SK-N-SH (cell line): ENCODE data around the gene SLC2A9.

Experiments used
- CHD2 ChIP-seq: fragments of 150-350 bp; IDR thresholded peaks from 2 replicates; pipeline ENCODE4 v1.6.1; 2018; ENCODE audit warnings: low read length; ENCODE audit not compliant: partially characterized antibody
- FOXM1 ChIP-seq: IDR thresholded peaks from 2 replicates; pipeline ENCODE4 v1.4.0; 2012; ENCODE audit warnings: low read depth, mild to moderate bottlenecking
- MAX ChIP-seq: IDR thresholded peaks from 2 replicates; pipeline ENCODE4 v1.4.0; 2012; ENCODE audit warnings: low read depth
- NFIC ChIP-seq: IDR thresholded peaks from 2 replicates; pipeline ENCODE4 v1.4.0; 2012; ENCODE audit warnings: borderline replicate concordance
- POLR2AphosphoS5 ChIP-seq: IDR thresholded peaks from 2 replicates; pipeline ENCODE4 v1.6.1; 2012; ENCODE audit warnings: low read depth, low read length
- RCOR1 ChIP-seq: fragments of 150-350 bp; IDR thresholded peaks from 2 replicates; pipeline ENCODE4 v1.6.1; 2017; ENCODE audit warnings: antibody characterized with exemption, low read length
- RXRA ChIP-seq: IDR thresholded peaks from 2 replicates; pipeline ENCODE4 v1.4.0; 2012; ENCODE audit warnings: low read depth, mild to moderate bottlenecking, borderline replicate concordance
- YY1 ChIP-seq: IDR thresholded peaks from 2 replicates; pipeline ENCODE4 v1.4.0; 2012; ENCODE audit warnings: low read depth, mild to moderate bottlenecking
- TF ChIP-seq, protein P1 (sequence below): fragments of 200-600 bp; sonication (generic); IDR thresholded peaks from 2 replicates; pipeline ENCODE4 v1.6.1; 2017; ENCODE audit warnings: antibody characterized with exemption, mild to moderate bottlenecking, moderate library complexity
- TF ChIP-seq, protein P2 (sequence below): IDR thresholded peaks from 2 replicates; pipeline ENCODE4; 2012

DNA sequence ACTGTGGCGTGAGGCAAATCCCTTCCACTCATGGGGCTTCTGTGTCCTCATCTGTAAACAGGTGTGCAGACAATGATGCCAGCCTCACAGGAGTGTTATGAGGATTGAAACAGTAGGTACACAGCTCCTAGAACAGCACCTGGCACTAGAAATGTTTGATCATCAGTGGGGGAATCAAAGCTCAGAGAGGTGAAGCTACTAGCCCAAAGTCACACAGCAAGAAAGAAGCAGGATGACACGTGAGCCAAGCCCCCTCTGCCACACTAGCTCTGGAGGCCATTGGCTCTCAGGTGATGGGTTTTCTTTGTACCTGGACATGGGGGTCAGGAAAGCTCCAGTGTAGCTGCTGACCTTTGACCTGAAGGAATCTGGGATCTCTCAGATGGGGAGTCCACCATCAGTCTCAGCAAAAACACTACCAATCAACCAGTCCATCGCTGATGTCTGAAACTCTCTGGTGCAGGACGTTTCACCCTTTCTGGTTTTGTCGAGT, 13.4 kb upstream of the SLC2A9 start:
- TF ChIP-seq NFIC = no peak
- TF ChIP-seq YY1 = no peak
- no peak for TF ChIP-seq RCOR1
- no peak for TF ChIP-seq POLR2AphosphoS5
- TF ChIP-seq, protein P1, sequence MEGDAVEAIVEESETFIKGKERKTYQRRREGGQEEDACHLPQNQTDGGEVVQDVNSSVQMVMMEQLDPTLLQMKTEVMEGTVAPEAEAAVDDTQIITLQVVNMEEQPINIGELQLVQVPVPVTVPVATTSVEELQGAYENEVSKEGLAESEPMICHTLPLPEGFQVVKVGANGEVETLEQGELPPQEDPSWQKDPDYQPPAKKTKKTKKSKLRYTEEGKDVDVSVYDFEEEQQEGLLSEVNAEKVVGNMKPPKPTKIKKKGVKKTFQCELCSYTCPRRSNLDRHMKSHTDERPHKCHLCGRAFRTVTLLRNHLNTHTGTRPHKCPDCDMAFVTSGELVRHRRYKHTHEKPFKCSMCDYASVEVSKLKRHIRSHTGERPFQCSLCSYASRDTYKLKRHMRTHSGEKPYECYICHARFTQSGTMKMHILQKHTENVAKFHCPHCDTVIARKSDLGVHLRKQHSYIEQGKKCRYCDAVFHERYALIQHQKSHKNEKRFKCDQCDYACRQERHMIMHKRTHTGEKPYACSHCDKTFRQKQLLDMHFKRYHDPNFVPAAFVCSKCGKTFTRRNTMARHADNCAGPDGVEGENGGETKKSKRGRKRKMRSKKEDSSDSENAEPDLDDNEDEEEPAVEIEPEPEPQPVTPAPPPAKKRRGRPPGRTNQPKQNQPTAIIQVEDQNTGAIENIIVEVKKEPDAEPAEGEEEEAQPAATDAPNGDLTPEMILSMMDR = no peak
- TF ChIP-seq CHD2 = no peak
- TF ChIP-seq MAX = no peak
- TF ChIP-seq, protein P2, sequence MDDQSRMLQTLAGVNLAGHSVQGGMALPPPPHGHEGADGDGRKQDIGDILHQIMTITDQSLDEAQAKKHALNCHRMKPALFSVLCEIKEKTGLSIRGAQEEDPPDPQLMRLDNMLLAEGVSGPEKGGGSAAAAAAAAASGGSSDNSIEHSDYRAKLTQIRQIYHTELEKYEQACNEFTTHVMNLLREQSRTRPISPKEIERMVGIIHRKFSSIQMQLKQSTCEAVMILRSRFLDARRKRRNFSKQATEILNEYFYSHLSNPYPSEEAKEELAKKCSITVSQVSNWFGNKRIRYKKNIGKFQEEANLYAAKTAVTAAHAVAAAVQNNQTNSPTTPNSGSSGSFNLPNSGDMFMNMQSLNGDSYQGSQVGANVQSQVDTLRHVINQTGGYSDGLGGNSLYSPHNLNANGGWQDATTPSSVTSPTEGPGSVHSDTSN = no peak
- no peak for TF ChIP-seq RXRA
- TF ChIP-seq FOXM1 = no peak
